ENCODE data around the gene PHLDA3.

DNA sequence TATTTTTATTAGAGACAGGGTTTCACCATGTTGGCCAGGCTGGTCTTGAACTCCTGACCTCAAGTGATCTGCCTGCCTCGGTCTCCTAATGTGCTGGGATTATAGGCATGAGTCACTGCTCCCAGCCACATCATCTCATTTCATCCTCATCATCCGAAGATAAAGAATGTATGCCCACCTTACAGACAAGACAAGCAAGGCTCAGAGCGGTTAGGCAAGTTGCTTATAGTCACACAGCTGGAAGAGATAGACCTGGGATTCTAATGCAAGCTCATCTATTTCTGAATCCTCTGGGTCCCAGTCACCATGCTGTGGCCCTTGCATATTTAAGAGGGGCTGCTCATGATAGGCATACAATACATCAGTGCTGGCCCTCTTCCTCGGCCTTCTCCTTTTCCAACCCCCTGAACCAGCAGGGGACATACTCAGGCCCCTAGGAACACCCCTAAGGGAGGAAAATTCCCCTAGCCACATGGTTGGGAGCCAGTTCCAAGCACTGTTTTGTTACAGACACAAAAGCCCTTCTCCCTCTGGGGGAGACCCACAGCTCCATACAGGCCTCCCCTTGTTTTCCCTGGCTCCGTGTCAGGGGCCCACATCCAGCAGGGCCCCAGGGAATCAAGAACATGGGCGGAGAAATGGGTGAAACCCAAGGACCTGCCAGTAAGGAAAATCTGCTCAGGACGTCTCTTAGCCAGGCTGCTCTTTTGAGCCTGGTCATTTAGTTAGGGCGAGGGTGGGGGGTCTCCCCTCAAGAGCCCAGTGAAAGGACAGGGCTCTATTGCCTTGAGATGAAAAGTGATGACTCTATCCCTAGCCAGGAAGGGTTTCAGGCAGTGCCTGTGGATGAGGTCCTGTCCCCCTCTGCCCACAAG, 31.0 kb upstream of the PHLDA3 start:
- TF ChIP-seq, protein P1, sequence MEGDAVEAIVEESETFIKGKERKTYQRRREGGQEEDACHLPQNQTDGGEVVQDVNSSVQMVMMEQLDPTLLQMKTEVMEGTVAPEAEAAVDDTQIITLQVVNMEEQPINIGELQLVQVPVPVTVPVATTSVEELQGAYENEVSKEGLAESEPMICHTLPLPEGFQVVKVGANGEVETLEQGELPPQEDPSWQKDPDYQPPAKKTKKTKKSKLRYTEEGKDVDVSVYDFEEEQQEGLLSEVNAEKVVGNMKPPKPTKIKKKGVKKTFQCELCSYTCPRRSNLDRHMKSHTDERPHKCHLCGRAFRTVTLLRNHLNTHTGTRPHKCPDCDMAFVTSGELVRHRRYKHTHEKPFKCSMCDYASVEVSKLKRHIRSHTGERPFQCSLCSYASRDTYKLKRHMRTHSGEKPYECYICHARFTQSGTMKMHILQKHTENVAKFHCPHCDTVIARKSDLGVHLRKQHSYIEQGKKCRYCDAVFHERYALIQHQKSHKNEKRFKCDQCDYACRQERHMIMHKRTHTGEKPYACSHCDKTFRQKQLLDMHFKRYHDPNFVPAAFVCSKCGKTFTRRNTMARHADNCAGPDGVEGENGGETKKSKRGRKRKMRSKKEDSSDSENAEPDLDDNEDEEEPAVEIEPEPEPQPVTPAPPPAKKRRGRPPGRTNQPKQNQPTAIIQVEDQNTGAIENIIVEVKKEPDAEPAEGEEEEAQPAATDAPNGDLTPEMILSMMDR (IDR thresholded peaks at IDR 0.05 in 4 of 5, conservative IDR thresholded peaks at IDR 0.05 in 1 of 5), result no peak
- TF ChIP-seq POLR2A (IDR thresholded peaks at IDR 0.05), result no peak
